HFFc6 (cell line): Measurements from ENCODE around the gene IRF3. TPM values are rescaled to one million over a fixed set of nuclear protein-coding genes. Genes with fewer than 3 reads are reported as not detected.

Source experiments
- DNase-seq: peaks from one replicate; pipeline ENCODE4 v3.0.0-alpha.2; 2018
- H3K27ac Mint-ChIP-seq: 2 replicates; pipeline ENCODE4 v1.8.0; 2020; ENCODE audit warnings: mild to moderate bottlenecking, mixed read lengths
- H3K27me3 Mint-ChIP-seq: 2 replicates; pipeline ENCODE4 v1.8.0; 2021; ENCODE audit warnings: mild to moderate bottlenecking, moderate library complexity, mixed read lengths; ENCODE audit not compliant: insufficient read depth
- H3K36me3 Mint-ChIP-seq: 2 replicates; pipeline ENCODE4 v1.8.0; 2021; ENCODE audit warnings: low read depth, mixed read lengths
- H3K4me1 Mint-ChIP-seq: 2 replicates; pipeline ENCODE4 v1.8.0; 2020; ENCODE audit warnings: low read depth, mixed read lengths
- H3K4me3 Mint-ChIP-seq: 2 replicates; pipeline ENCODE4 v1.8.0; 2020; ENCODE audit warnings: mild to moderate bottlenecking, moderate library complexity, mixed read lengths
- H3K9me3 Mint-ChIP-seq: 2 replicates; pipeline ENCODE4 v1.8.0; 2020; ENCODE audit warnings: mild to moderate bottlenecking, mixed read lengths
- CTCF ChIP-seq: fragments of 200-600 bp; sonication (generic); IDR thresholded peaks from 2 replicates; pipeline ENCODE4 v1.5.0; 2021; ENCODE audit warnings: antibody characterized with exemption, mild to moderate bottlenecking
- total RNA-seq, 6 experiments: library from RNA; stranded (reverse); fragmentation: NEBNext Ultra II Directional; extraction: Animal tissue kit (Norgen Biotek cat#: 25700); gene quantifications; 2 replicates in 1 of 6; 3 replicates in 5 of 6; pipeline ENCODE4 v1.2.3, GENCODE V29; 2021

The IRF3 gene
- total RNA-seq, 6 experiments from 2014 or later = 55.5 to 72.8 (median 58.7) TPM

- peaks cover 10% of the 10 kb centered on the region for H3K36me3 Mint-ChIP-seq
- no peak for DNase-seq
- no peaks in the 10 kb centered on the region; the same call in 1 of the 2 replicates for H3K9me3 Mint-ChIP-seq
- no peak overlapping the region for H3K27ac Mint-ChIP-seq
- no peak for TF ChIP-seq CTCF
- H3K27me3 Mint-ChIP-seq = peaks cover 12% of the 10 kb centered on the region
- H3K4me1 Mint-ChIP-seq = peaks cover 21% of the 10 kb centered on the region
- H3K4me3 Mint-ChIP-seq = no peak overlapping the region
These were observed 20.9 kb upstream of the IRF3 start for GRCh38 chr19:49686503-49687088.

GRCh38 chr19:49685845-49686332, 20.2 kb upstream of the IRF3 start:
- DNase-seq = no peak
- H3K4me3 Mint-ChIP-seq = no peak overlapping the region
- H3K27me3 Mint-ChIP-seq = peaks cover 9% of the 10 kb centered on the region
- TF ChIP-seq CTCF = no peak
- H3K4me1 Mint-ChIP-seq = peaks cover 16% of the 10 kb centered on the region
- peaks cover 12% of the 10 kb centered on the region for H3K36me3 Mint-ChIP-seq
- 0 out of 2 replicates have a peak overlapping the region, but pooled peaks have one; percentile 24 for H3K27ac Mint-ChIP-seq
- H3K9me3 Mint-ChIP-seq = no peaks in the 10 kb centered on the region; the same call in 1 of the 2 replicates

DNA sequence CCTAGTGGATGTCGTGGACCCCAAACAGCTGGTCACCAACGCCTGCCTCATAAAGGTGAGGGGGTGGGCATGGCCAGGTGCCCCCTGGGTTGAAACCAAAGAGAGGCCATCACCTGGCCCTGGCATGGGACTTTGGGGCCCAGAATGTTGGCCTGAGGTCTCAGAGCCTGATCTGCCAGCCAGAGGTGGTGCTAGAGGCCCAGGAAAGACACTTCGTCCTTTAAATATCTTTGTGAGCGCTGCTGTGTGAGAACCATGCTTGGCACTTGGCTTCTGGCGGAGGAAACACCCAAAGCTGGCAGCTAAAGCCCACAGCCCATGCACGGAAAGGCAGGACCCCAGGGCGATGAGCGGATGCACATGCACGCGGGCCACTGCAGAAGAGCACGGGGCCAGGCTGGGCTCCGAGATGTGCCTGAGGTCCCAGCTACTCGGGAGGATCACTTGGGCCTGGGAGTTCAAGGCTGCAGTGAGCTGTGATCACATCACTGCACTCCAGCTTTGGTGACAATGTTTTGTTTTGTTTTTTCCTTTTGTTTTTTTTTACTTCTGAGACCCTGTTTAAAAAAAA, 19.4 kb upstream of the IRF3 start:
- H3K27ac Mint-ChIP-seq = 0 out of 2 replicates have a peak overlapping the region, but pooled peaks have one; percentile 24
- H3K4me3 Mint-ChIP-seq = no peak overlapping the region
- no peak for DNase-seq
- H3K4me1 Mint-ChIP-seq = peaks cover 14% of the 10 kb centered on the region
- H3K27me3 Mint-ChIP-seq = peaks cover 6% of the 10 kb centered on the region
- H3K9me3 Mint-ChIP-seq = no peaks in the 10 kb centered on the region
- no peak for TF ChIP-seq CTCF
- peaks cover 14% of the 10 kb centered on the region for H3K36me3 Mint-ChIP-seq

- TF ChIP-seq CTCF = peak; percentile 71
- Mint-ChIP-seq H3K9me3 (no peaks in the 10 kb centered on the region), H3K27me3 (peaks cover 7% of the 10 kb centered on the region), H3K4me3 (no peak overlapping the region), H3K4me1 (peaks cover 14% of the 10 kb centered on the region), H3K36me3 (peaks cover 14% of the 10 kb centered on the region), H3K27ac (no peak overlapping the region)
- no peak for DNase-seq
These were observed 18.8 kb upstream of the IRF3 start for GRCh38 chr19:49684251-49684982.

DNA sequence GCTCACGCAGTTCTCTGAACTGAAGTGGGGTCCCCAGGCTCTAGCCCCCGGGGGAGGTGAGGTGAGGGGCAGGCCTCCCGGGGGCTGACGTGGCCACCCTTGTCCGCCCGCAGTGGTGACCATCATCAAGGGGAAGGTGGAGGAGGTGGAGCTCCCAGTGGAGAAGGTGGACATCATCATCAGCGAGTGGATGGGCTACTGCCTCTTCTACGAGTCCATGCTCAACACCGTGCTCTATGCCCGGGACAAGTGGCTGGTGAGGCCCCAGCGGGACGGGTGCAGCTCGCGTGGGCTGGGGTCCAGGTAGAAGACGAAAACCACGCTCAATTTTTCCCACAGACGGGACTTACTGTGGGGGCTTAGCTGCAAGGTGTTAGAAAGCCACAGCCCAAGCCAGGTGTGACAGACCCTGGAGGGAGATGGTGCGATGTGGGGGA, 18.2 kb upstream of the IRF3 start:
- Mint-ChIP-seq H3K4me3 (no peak overlapping the region), H3K36me3 (peaks cover 14% of the 10 kb centered on the region), H3K4me1 (peaks cover 14% of the 10 kb centered on the region), H3K27ac (no peak overlapping the region), H3K27me3 (peaks cover 7% of the 10 kb centered on the region), H3K9me3 (no peaks in the 10 kb centered on the region)
- TF ChIP-seq CTCF = no peak
- DNase-seq = no peak
